Mammary epithelial cell (primary cell): ENCODE results near the gene CLN6.

ENCODE experiments used
- CTCF ChIP-seq, 2 donors: IDR thresholded peaks in 1 of 2; conservative IDR thresholded peaks in 1 of 2; 2 replicates each; pipeline ENCODE4 v1.5.1; 2011 to 2012; ENCODE audit warnings: inconsistent platforms in 2 of 2, low read length in 2 of 2, mild to moderate bottlenecking in 2 of 2, control low read depth in 1 of 2, low read depth in 1 of 2; ENCODE audit not compliant: insufficient read depth in 1 of 2; ENCODE audit errors: extremely low read depth in 1 of 2
- EZH2 ChIP-seq: IDR thresholded peaks from 2 replicates; pipeline ENCODE4 v1.6.1; 2012; ENCODE audit warnings: low read length, inconsistent platforms, borderline replicate concordance

- no peak for TF ChIP-seq EZH2
- no peak for TF ChIP-seq CTCF (conservative IDR thresholded peaks at IDR 0.05 in 1 of 2, IDR thresholded peaks at IDR 0.05 in 1 of 2; ENCODE audit: extremely low read depth in 1 of 2, insufficient read depth in 1 of 2, low read depth in 1 of 2, low read length in 2 of 2)
Observed at GRCh38 chr15:68196445-68197169, 32.9 kb downstream of the CLN6 start.
